A204.1 (cell line): ENCODE measurements around the gene IL15.
A peak's percentile ranks its signal among the peaks of the same experiment; 100 is the strongest.
"Not testable (repeated sequence)": the region's sequence is repeated elsewhere in the genome, so short reads cannot be mapped to it uniquely, and the experiment has no call there.

Experiments used
- FAIRE-seq: peaks from 2 replicates; lab custom pipeline; 2012; peaks lifted over from hg19 to GRCh38; lab: Jason Lieb, UNC

IL15 gene

GRCh38 chr4:141636082-141636770, at the start of gene IL15:
TSS of gene IL15 (plus strand) at chr4:141636583. CDS start at chr4:141719465, 82,882 bp downstream.
- FAIRE-seq, result no peak

- FAIRE-seq, result no peak
These were observed 48.5 kb upstream of the IL15 start for GRCh38 chr4:141587897-141588296.

- no peak for FAIRE-seq
These were observed 40.9 kb upstream of the IL15 start for GRCh38 chr4:141595531-141595930.

GRCh38 chr4:141599853-141600252, 36.5 kb upstream of the IL15 start:
- no peak for FAIRE-seq

GRCh38 chr4:141604683-141605082, 31.7 kb upstream of the IL15 start:
- not testable (repeated sequence) for FAIRE-seq

- no peak for FAIRE-seq
These were observed 30.9 kb upstream of the IL15 start for GRCh38 chr4:141605425-141605856.

GRCh38 chr4:141609243-141609642, 27.1 kb upstream of the IL15 start:
- no peak for FAIRE-seq

- no peak for FAIRE-seq
These were observed 26.0 kb upstream of the IL15 start for GRCh38 chr4:141610365-141610764.

- no peak for FAIRE-seq
These were observed 21.4 kb upstream of the IL15 start for GRCh38 chr4:141614878-141615586.

GRCh38 chr4:141615587-141615918, 20.8 kb upstream of the IL15 start:
- not testable (repeated sequence) for FAIRE-seq

GRCh38 chr4:141620715-141621114, 15.7 kb upstream of the IL15 start:
- FAIRE-seq, result no peak

GRCh38 chr4:141625023-141625422, 11.4 kb upstream of the IL15 start:
- no peak for FAIRE-seq

- FAIRE-seq, result no peak
These were observed 5.5 kb upstream of the IL15 start for GRCh38 chr4:141630854-141631253.

- FAIRE-seq, result no peak
These were observed 674 bp upstream of the IL15 start for GRCh38 chr4:141635736-141636081.

GRCh38 chr4:141636771-141637460, 533 bp downstream of the IL15 start:
- FAIRE-seq, result no peak

GRCh38 chr4:141637565-141637964, 1.2 kb downstream of the IL15 start:
- FAIRE-seq, result no peak

GRCh38 chr4:141638230-141638629, 1.8 kb downstream of the IL15 start:
- peak; percentile 78 for FAIRE-seq

GRCh38 chr4:141640696-141641095, 4.3 kb downstream of the IL15 start:
- no peak for FAIRE-seq

GRCh38 chr4:141642063-141642462, 5.7 kb downstream of the IL15 start:
- FAIRE-seq, result no peak

- FAIRE-seq, result no peak
These were observed 6.3 kb downstream of the IL15 start for GRCh38 chr4:141642711-141643110.

- no peak for FAIRE-seq
These were observed 7.2 kb downstream of the IL15 start for GRCh38 chr4:141643557-141643956.

GRCh38 chr4:141645611-141646340, 9.4 kb downstream of the IL15 start:
- FAIRE-seq, result no peak

GRCh38 chr4:141646969-141647368, 10.6 kb downstream of the IL15 start:
- FAIRE-seq, result no peak
